GM19372 (cell line): ENCODE data around the gene APOBEC2.

ENCODE experiments used
- ATAC-seq: cut with Tn5 transposase; IDR thresholded peaks from one replicate; pipeline ENCODE4 v1.9.1; 2021; ENCODE audit warnings: mild to moderate bottlenecking, low read depth, moderate library complexity; ENCODE audit not compliant: unreplicated experiment

Gene APOBEC2

GRCh38 chr6:41056768-41057490 lies 3.9 kb downstream of the APOBEC2 start:
- no peak for ATAC-seq

- ATAC-seq, result no peak
Observed at GRCh38 chr6:41058783-41059181, 5.8 kb downstream of the APOBEC2 start.

GRCh38 chr6:41059556-41059955 lies 6.6 kb downstream of the APOBEC2 start:
- ATAC-seq, result no peak

- no peak for ATAC-seq
Observed at GRCh38 chr6:41061196-41061726, 8.3 kb downstream of the APOBEC2 start.

GRCh38 chr6:41062056-41062455 lies 9.1 kb downstream of the APOBEC2 start:
- ATAC-seq, result no peak

- no peak for ATAC-seq
Observed at GRCh38 chr6:41063884-41064285, 10.9 kb downstream of the APOBEC2 start.

- ATAC-seq, result no peak
Observed at GRCh38 chr6:41064841-41065240, 11.8 kb downstream of the APOBEC2 start.

- ATAC-seq, result no peak
Observed at GRCh38 chr6:41065550-41066026, 12.6 kb downstream of the APOBEC2 start.

GRCh38 chr6:41066867-41067304 lies 13.9 kb downstream of the APOBEC2 start:
- no peak for ATAC-seq

- peak; percentile 9 for ATAC-seq
Observed at GRCh38 chr6:41071501-41071922, 18.5 kb downstream of the APOBEC2 start.

- ATAC-seq, result peak; percentile 53
Observed at GRCh38 chr6:41071923-41072835, 19.2 kb downstream of the APOBEC2 start, which contains the start of gene OARD1. TSS of gene OARD1 (minus strand) at chr6:41072356. CDS start at chr6:41071634, 722 bp downstream.

GRCh38 chr6:41072836-41073202 lies 19.8 kb downstream of the APOBEC2 start, which contains the start of gene NFYA:
TSS of gene NFYA (plus strand) at chr6:41072974. CDS start at chr6:41079090, 6,116 bp downstream.
- ATAC-seq, result peak; percentile 52

GRCh38 chr6:41073203-41073967 lies 20.4 kb downstream of the APOBEC2 start:
- peak; percentile 24 for ATAC-seq

GRCh38 chr6:41073968-41074691 lies 21.1 kb downstream of the APOBEC2 start:
- ATAC-seq, result no peak

- ATAC-seq, result no peak
Observed at GRCh38 chr6:41074692-41075436, 21.9 kb downstream of the APOBEC2 start.

GRCh38 chr6:41075651-41076626 lies 22.9 kb downstream of the APOBEC2 start:
- ATAC-seq, result no peak

GRCh38 chr6:41077536-41077935 lies 24.5 kb downstream of the APOBEC2 start:
- no peak for ATAC-seq

- ATAC-seq, result no peak
Observed at GRCh38 chr6:41078101-41078500, 25.1 kb downstream of the APOBEC2 start.
